Measurements from ENCODE around the gene ZBTB14.

ZBTB14 gene, protein sequence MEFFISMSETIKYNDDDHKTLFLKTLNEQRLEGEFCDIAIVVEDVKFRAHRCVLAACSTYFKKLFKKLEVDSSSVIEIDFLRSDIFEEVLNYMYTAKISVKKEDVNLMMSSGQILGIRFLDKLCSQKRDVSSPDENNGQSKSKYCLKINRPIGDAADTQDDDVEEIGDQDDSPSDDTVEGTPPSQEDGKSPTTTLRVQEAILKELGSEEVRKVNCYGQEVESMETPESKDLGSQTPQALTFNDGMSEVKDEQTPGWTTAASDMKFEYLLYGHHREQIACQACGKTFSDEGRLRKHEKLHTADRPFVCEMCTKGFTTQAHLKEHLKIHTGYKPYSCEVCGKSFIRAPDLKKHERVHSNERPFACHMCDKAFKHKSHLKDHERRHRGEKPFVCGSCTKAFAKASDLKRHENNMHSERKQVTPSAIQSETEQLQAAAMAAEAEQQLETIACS

DNA sequence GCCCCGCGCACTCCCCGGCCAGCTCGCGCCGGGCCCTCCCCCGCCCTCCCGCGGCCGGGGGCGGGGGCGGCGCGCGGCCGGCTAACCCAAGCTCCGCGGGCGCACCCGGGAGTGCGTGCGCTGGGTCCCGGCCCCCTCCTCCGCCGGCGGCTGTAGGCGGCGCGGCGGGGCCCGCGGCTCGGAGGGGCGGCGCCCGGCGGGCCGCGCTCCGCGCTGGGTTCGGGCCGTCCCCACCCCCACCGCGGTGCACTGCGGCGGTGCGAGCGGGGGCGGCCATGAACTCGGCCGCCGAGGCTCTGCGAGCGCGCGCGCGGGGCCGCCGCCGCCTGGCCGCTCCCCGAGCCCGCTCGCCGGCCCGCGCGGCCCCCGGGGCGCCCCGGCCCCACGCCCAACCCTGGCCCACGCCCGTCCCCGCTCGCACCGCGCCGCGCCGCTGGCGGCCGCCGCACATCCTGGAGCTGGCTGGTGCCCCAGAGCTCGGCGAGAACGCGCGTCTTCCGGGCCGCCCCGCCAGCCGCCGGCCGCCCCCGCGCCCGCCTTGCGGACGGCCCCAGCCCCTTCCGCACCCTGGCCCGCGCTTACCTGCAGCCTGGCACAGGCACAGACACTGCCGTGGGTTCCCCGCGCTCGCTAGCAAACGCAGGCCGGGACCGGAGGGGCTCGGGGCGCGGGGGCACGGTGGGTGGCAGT, at the start of gene ZBTB14:
TSS of gene ZBTB14 (minus strand) at position 496 of the 690 bp plus-strand sequence. CDS start 2,480 bp downstream, outside the sequence.
- peak; percentile 72 for DNase-seq

DNA sequence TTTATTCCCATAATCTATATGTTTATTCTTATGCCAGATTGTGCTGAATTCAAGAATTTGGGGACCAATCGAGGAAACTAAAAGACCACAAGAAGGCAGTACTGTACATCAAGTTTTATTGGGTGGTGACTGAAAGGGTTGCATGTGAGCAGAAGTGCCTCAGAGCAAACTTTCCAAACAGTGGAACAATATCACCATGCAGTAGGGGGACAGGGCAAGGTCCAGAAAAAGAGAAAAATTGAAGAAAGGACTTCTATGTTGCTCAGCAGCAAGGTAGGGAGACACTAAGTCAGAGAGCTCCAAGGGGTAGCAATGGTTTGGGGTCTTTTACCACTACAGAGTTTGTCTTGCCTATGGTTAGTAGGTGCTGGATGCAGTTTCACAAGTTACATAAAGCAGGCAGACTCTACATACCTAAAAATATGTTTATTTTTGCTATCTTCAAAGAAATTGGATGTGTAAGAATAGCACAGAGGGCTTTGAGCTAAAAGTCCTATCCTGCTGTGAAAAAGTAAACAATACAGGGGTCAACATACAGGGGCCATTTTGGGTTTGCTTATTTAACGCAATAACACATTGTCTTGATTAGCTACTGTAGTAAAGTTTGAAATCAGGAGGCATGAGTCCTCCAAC, 43.8 kb upstream of the ZBTB14 start:
- no peak for DNase-seq

DNA sequence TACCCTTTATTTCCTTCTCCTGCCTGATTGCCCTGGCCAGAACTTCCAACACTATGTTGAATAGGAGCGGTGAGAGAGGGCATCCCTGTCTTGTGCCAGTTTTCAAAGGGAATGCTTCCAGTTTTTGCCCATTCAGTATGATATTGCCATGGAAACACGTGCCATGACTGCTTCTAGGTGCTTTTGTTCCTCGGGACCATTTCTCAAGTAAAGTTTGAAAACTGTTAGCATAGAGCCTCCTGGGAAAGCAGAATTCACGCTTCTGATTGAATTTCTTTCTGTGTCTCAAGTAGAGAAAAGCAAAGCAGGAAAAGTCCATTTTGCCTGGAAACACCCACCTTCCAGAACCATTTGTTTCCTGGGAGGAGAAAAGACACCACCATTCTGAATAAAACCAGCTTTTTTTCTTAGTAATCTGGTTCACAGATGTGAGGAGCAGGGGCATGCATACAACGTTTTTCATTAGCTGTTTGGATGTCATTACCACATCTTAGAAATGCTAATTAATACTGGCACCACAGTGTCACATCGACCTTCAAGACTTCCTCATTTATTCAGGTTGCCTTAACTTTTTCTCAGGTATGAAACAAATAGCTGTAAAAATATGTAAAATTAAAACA, 39.0 kb upstream of the ZBTB14 start:
- DNase-seq, result no peak

DNA sequence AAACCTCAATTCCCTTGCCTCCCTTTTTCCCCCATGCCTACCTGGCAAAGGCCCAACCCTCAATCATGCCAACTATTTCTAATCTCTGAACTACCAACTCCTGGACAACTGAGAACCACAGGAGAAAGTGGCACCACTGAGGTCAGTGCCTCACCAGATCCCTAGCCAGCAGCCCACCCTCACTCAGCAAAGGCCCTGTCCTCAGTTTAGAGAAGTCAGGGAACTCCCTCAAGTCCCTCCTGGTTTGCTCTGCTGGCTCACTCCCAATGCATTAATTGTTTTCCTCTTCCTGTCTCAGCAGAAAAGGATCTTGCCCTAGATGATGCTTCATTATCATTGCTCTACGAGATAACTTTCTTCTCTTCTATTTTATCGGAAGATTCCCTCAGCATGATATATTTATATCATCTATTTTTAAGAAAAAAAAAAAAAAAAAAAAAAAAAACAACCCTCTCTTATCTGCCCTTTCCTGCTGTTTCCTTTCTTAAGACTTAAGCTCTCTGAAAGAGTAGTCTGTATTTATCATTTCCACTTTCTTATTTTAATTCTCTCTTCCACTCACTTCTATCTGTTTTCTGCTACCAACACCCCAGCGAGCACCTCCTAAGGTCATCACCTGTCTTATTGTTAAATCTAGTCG, 22.7 kb upstream of the ZBTB14 start:
- no peak for DNase-seq

DNA sequence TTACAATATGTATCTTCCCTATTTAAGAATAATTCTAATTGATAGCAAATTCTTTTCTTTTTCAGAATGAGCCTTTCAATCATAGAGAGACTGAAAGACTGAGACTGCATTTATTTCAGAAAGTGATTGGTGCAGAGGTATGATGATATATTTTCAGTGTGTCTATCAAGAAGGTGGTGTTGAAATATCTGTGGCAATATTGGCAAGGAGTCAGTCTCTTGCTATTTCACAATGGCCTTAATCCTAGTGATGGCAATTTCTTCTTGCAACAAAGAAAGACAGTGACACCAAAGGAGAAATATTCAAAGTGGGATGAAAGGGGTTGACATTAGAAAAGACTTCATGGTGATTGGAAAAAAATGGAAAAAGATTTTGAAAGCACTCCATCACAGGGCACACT, 21.7 kb upstream of the ZBTB14 start:
- DNase-seq, result no peak

DNA sequence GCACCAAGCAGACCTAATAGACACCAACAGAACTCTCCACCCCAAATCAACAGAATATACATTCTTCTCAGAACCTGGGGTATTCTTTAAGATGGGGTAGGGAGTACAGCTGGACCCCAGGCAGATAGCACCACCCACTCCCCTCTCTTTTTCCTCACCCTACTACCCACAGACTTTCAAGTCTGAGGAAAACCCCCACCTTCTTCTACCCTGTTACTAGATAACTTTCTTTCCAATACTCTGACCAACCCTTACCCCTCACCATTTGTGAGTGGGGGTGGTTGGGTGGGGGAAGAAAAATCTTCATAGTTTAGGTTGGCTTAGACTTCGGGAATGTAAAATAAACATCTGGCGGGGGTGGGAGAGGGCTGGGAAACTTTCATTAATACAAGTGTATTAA, 20.3 kb upstream of the ZBTB14 start:
- DNase-seq, result no peak

DNA sequence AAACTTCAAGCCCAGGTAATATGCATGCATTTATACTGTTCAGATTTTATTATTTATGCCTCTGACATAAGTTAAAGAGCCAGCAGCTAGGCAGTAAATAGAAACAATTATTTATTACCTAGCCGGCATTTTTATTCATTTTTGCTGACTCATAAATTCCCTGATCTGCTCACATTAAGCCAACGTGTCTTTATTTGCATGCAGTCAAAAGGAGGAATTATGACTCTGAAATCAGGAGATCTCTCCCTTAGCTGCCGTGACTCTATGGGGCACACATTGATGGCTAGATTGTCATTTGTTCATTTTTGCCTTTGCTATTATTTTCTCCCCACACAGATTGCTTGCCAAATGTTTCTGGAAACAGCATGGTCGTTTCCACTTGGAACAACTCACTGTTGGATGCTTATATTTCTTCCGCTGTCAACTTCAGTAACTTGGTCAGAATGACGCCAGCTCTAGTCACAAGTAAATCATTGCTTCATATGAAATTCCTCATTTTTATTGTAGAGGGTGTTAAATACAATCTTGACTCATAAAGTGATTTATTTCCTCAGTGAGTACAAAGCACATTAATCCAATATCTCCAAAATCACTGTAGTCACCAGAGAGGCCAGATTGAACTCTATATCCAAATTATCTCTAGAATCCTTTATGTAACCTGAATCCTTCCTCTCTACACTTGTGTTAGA, 15.9 kb upstream of the ZBTB14 start:
- no peak for DNase-seq

DNA sequence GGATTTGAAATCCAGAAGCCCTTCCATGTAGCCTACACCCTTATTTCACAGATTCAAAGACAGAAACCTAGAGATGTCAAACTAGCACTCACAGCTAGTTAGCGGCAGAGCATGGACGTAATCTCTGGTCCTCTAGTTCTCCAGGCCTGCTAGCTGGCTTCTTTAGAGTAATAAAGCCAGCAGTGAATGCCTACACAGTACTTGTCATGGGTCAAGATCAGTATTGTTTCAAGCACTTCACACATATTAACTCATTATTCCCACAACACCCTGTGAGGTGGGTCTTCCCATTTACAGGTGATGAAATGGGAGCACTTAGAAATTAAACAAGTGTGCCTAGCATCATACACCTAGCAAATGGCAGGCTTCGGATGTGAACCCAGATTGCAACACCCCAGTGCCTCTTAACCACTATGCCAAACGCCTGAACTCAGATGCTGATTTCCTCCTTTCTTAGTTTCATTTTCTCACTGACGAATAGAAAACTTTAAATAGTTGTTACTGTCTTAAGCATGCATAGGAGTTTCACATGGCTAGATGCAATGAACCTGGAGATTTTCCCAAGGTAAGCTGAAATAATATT, 14.5 kb upstream of the ZBTB14 start:
- peak; percentile 58 for DNase-seq

DNA sequence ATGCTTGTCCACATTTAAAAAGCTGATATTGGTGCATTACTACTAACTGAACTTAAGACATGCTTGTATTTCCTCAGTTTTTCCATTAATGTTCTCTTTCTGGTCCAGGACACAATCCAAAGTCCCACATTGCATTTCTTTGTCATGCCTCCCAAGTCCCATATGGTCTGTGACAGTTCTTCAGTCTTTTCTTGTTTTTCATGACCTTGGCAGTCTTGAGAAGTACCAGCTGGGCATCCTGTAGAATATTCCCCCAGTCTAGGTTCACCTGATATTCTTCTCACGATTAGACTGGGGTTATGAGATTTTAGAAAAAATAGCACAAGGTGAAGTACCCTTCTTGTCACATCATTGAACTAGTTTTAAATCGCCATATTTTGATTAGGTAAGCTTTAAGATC, 10.3 kb upstream of the ZBTB14 start:
- DNase-seq, result no peak

DNA sequence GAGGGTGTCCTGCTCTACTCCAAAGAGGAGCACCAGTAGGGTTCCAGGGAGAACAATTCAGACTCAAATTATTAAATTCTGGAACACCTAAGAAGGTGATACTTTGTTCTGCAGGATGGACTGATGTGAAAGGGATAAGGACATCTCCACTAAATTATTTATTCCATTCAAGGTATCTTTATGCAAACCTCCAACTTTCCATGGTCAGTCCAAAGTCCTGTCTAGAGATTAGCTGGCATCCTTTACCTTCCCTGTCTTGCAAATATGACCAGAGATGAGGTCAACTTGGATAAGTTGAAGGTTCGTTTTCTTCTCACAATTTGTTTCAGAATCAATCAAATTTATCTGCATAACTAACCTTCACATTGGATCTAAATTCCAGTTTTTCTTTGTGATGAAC, 8.7 kb upstream of the ZBTB14 start:
- DNase-seq, result no peak

DNA sequence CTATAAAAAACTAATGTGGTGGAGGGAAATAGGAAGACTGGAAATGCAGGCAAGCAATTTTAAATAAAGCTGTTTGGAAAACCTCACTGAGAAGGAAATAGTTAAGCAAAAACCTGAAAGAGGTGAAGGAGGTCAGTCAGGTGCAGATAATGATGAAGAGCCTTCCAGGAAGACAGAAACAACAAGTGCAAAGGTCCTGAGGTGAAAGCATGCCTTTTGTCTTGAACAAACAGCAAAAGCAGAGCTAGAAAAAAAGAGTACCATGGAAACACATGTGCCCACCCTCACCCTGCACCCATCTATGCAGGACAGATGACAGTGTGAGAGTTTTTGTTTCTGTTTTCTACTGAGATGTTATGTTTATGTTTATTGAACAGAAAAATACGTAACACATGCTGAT, 8.1 kb upstream of the ZBTB14 start:
- no peak for DNase-seq

DNA sequence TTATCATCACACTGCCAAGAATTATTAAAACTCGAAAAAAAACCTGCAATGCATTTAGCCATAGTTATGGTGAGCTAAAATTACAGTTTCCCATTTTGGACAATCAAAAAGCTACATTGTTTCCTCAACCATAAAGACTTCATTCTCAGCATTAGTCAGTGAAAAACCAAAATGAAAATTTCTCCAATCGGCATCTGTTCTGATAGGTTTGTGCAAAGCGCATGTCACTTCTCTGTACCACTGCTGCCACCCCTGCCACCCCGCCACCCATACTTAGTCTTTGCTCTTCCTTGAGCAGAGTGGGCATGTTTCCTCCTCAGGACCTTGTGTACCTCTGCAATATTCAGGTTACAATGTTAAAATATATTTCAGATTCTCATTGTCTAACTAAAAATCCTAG, 7.1 kb upstream of the ZBTB14 start:
- no peak for DNase-seq

DNA sequence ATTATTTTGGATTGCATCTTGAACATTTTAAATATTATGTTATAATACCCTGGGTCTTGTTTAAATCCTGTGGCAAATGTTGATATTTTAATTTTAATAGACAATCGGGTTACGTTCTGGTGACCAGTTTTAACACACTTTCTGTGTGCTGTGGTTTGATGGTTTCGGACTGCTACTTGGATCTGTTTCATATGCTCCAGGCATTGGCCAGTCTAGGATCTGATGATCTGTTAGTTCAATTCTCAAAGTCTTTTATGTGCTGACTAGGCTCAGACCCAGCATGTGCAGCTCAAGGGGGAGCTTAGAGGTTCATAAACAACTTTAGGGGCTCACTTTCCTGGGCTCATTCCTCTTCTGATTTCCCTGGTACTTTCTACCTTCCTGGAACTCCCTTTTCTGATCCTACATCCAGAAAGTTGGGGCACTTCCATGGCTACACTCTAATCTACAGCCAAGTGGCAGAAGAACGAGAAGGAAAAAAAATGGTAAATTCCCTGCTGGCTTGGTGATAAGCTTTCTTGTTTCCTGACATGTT, 5.0 kb upstream of the ZBTB14 start:
- no peak for DNase-seq

DNA sequence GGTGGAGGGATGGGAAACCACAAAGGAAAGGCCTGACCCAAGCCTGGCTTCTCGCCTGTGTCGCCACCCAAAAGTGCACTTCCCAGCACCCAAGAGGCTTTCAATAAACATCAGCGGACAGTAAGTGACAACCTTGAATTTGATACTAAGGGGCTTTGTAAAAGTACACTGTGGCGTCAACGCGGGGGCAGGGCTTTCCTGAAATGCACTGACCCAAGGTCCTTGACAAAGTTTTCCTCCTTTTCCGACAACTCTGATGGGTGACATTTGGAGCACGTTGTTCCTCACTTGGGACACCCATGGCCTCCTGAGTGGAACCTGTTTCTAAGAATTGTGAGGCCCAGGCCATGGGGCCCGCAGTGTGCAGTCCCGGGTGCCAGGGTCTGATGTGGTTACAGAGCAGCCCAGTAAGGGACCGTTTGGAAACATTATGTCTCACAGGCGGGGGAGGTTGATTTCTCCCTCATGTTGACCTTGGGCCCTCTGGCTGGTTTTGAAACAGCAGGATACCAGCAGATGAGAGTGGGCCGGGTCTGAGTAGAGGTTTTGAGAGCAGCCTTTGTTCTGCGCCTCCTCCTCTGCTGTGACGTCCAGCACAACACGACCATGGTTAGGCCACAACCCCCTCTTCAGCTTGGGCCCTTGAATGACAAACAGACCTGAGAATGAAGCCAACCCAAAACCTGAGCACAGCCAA, 2.8 kb upstream of the ZBTB14 start:
- DNase-seq, result no peak

DNA sequence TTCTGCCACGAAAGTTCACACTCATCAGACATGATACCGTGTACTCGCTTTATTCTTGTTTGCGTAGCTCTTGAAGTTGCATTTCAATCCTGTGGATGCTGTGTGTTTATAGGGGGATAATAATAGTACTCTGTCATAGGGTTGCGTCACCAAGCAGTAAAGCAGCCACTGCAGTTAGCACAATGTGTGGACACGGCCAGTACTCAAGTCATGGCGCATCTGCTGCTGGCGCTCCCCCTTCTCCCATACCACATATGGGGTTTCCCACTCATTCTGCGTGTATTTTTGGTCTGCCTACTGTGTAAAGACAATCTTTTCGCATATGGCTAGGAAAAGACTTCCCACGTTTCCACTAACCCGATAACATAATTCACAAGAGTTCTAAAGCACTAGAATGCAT, 2.1 kb upstream of the ZBTB14 start:
- DNase-seq, result no peak

DNA sequence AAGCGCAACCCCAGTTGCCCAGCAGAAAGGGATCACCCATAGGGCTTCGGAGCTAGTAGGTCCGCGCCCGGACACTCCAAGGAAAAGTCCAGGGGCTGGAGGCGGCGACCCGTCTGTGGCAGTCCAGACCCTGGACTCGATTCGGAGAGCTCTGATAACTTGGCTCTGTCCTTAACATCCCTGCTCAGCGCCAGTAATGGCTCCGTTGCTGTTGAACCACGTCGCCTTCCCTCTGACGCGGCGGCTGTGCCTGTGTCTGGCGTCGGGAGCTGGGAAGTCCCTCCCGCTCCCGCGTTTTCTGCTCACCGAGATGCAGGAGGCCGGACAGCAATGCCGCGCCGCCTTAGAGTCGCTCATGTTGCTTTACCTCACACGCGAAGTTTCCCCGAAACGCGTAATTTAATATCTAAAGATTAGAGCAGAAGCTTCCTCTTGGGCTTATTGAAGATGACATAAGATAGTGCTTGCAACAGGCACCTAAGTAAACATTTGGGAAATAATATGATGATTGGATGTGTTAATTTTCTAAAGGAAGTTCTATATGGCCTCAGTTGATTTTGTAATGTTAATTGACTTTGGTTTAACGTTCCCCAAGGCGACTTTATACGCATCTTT, 1.3 kb upstream of the ZBTB14 start:
- peak; percentile 71 for DNase-seq

DNA sequence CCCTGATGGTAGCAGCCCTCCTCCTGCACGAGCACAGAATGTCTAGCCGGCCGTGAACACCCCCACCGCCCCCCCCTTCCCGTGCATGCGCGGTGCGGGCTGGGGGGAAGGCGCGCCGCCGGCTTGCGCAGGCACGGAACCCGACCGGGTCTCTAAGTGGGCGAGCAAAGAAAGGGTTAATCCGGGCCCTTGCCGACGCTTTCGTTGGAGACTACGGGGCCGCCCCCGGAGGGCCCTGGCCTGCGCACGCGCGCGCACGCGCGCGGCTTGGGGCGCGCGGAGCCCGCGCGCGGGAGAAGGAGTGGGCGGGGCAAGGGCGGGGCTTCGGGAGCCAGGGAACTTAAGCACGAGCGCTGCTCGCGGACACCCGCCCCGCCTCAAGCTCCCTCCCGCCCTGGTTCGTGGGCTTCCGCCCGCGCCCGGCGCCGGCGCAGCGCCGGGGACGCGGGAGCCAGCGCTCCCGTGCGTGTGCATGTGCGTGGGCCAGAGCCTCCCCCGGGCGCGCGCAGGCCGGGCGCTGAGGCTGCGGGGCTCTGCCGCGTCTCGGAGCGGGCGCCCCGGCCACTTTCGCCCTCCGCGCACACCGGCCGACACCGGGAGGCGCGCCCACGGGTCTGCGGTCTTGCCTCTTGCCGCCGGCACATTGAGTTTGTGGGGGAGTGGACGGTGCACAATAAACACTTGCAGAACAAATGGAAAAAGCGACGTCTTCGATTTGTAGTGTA, 617 bp upstream of the ZBTB14 start:
- DNase-seq, result peak; percentile 97

DNA sequence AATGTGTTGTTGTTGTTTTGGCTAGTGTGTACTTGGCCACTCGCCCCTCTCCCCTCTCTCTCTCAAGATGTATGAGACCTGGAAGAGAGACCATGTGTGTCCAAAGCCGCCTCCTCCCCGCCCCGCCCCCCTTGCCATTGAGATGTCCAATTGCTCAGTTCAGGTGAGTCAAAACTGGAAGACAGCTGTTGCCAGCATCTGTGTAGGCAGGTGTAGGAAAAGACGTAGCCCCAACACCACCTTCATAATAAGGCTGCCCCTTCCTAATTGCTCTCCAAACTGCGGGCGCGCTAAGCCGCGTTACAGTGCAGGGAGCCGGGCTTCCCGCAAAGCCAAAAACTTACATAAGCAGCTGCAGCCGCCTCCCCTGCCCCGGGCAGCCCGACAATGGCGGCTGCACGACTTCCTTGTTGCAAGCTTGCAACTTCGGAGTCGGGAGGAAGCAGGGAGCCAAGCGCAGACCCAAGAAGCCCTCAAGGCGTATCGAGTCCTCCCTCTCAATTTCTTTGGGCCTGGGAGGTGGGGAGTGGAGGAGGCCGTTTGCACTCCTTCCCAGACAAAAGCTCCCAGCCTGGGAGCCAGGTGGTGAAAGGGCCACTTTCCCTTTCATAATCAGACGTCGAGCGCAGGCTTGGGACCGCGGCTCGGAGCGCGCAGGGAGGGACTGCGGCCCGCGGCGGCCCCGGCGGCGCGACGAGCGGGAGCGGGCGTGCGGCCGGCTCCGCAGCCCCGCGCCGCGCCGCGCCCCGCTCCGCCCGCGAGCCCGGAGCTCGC, 882 bp downstream of the ZBTB14 start:
- DNase-seq, result peak; percentile 65

DNA sequence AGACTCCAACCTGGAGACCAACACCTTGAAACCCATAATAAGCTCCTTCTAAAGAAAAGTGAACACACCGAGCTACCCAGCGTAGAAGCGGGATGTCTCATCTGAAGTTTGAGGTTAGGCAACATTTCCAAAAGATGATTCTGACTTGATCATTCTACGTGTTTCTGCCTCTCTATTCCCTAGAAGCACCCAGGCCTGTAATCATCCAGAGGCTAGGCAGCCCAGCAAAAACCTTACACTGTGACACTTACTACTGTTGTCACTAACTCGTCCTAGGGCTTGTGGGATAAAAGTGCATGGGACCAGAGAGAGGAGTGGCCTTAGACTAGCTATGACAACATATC, 1.4 kb downstream of the ZBTB14 start:
- DNase-seq, result no peak

All from CD4-positive, alpha-beta T cell treated with Interleukin-10 for 1 hour (primary cell).